MCF 10A (cell line): Measurements from ENCODE around the gene XBP1. TPM values are rescaled to one million over a fixed set of nuclear protein-coding genes. Genes with fewer than 3 reads are reported as not detected.
"Not testable (repeated sequence)": the region's sequence is repeated elsewhere in the genome, so short reads cannot be mapped to it uniquely, and the experiment has no call there.

Experiments used
- BruUV-seq: library from RNA; stranded (reverse); fragments of 400-500 nt; replicated peaks from 2 replicates; lab custom pipeline; 2021; lab: Mats Ljungman, UMichigan
- CTCF ChIA-PET: fragments of 300-600 bp; sonication (Branson Sonifier 250); formaldehyde crosslinking; extraction: SDS; loops from one replicate; lab custom pipeline; 2021; ENCODE audit warnings: antibody characterized with exemption, inconsistent platforms; lab: Yijun Ruan, JAX
- POLR2A ChIA-PET: fragments of 300-600, 350-650 bp; sonication (Branson Sonifier 250); formaldehyde crosslinking; extraction: SDS; loops from one replicate; lab custom pipeline; 2020; ENCODE audit warnings: antibody characterized with exemption, inconsistent platforms; lab: Yijun Ruan, JAX
- DNase-seq: peaks from one replicate; pipeline ENCODE4 v3.0.0-alpha.2; 2018; ENCODE audit not compliant: unreplicated experiment
- H3K27ac Mint-ChIP-seq: one replicate; pipeline ENCODE4 v1.8.0; 2022; ENCODE audit warnings: mild to moderate bottlenecking, low read depth, mixed read lengths; ENCODE audit not compliant: unreplicated experiment
- H3K27me3 Mint-ChIP-seq: one replicate; pipeline ENCODE4 v1.8.0; 2022; ENCODE audit warnings: mixed read lengths; ENCODE audit not compliant: insufficient read depth, unreplicated experiment
- H3K36me3 Mint-ChIP-seq: one replicate; pipeline ENCODE4 v1.8.0; 2022; ENCODE audit warnings: mild to moderate bottlenecking, moderate library complexity, mixed read lengths; ENCODE audit not compliant: insufficient read depth, unreplicated experiment
- H3K4me1 Mint-ChIP-seq: one replicate; pipeline ENCODE4 v1.8.0; 2022; ENCODE audit warnings: mixed read lengths; ENCODE audit not compliant: insufficient read depth, unreplicated experiment
- H3K4me3 Mint-ChIP-seq: one replicate; pipeline ENCODE4 v1.8.0; 2022; ENCODE audit warnings: mild to moderate bottlenecking, moderate library complexity, mixed read lengths; ENCODE audit not compliant: unreplicated experiment
- H3K9me3 Mint-ChIP-seq: one replicate; pipeline ENCODE4 v1.8.0; 2022; ENCODE audit warnings: mixed read lengths; ENCODE audit not compliant: unreplicated experiment
- CTCF ChIP-seq: fragments of 200-600 bp; IDR thresholded peaks from one replicate; pipeline ENCODE4 v1.8.0; 2022; ENCODE audit warnings: antibody characterized with exemption, mild to moderate bottlenecking; ENCODE audit not compliant: unreplicated experiment
- intact Hi-C: fragments of 100-400 bp; cut with micrococcal nuclease; formaldehyde crosslinking; loops from 2 replicates; pipeline ENCODE4 v1.14.1; 2022
- total RNA-seq: library from RNA; stranded (reverse); gene quantifications from 2 replicates; pipeline ENCODE4 v1.2.3, GENCODE V29; 2022

The XBP1 gene
- total RNA-seq, 1 experiment from 2014 or later, result 429 TPM

- TF ChIP-seq CTCF, result no peak
- DNase-seq, result no peak
- Mint-ChIP-seq H3K9me3 (no peaks in the 10 kb centered on the region), H3K27me3 (no peaks in the 10 kb centered on the region), H3K36me3 (no peaks in the 10 kb centered on the region), H3K4me1 (no peaks in the 10 kb centered on the region), H3K27ac (no peak overlapping the region), H3K4me3 (no peak overlapping the region)
- POLR2A ChIA-PET, result interaction anchor here (0.7 to 1.5 kb wide), 4 partner anchors 31 to 337 kb away, joined by 3 to 4 read pairs (median 4); no protein-coding TSS in a partner anchor
- CTCF ChIA-PET, result interaction anchor here (0.6 to 6.7 kb wide), 24 partner anchors 11 to 1681 kb away, joined by 3 to 131 read pairs (median 5); partner anchors contain the start of gene XBP1
- no TSS peak for BruUV-seq
- intact Hi-C loops, result no loop called here
These were observed 30.1 kb upstream of the XBP1 start for GRCh38 chr22:28830441-28830840.

GRCh38 chr22:28829358-28830181 is 29.2 kb upstream of the XBP1 start:
- peak; percentile 94 for TF ChIP-seq CTCF
- no peaks in the 10 kb centered on the region for H3K36me3 Mint-ChIP-seq
- ChIA-PET POLR2A (interaction anchor here (0.7 to 1.5 kb wide), 5 partner anchors 13 to 230 kb away, joined by 3 to 7 read pairs (median 3); no protein-coding TSS in a partner anchor), CTCF (interaction anchor here (0.6 to 6.7 kb wide), 62 partner anchors 8 to 941 kb away, joined by 3 to 131 read pairs (median 4); partner anchors contain the start of gene XBP1)
- H3K9me3 Mint-ChIP-seq, result no peaks in the 10 kb centered on the region
- no peaks in the 10 kb centered on the region for H3K4me1 Mint-ChIP-seq
- DNase-seq, result peak; percentile 69
- no peaks in the 10 kb centered on the region for H3K27me3 Mint-ChIP-seq
- H3K4me3 Mint-ChIP-seq, result no peak overlapping the region
- no peak overlapping the region for H3K27ac Mint-ChIP-seq
- no TSS peak for BruUV-seq
- intact Hi-C loops, result loop anchor here (1.0 to 5.0 kb wide), 3 partner anchors 229 to 777 kb away; no protein-coding TSS in a partner anchor

GRCh38 chr22:28826921-28827320 is 26.6 kb upstream of the XBP1 start:
- no peak for TF ChIP-seq CTCF
- POLR2A ChIA-PET, result interaction anchor here (0.7 kb wide), 1 partner anchor 27 kb away, joined by 3 read pairs; the partner anchor contains the start of gene XBP1
- no TSS peak for BruUV-seq
- Mint-ChIP-seq H3K4me3 (no peak overlapping the region), H3K4me1 (no peaks in the 10 kb centered on the region), H3K27ac (no peak overlapping the region), H3K27me3 (no peaks in the 10 kb centered on the region), H3K9me3 (no peaks in the 10 kb centered on the region), H3K36me3 (peaks cover 3% of the 10 kb centered on the region)
- CTCF ChIA-PET, result interaction anchor here (0.7 to 6.7 kb wide), 2 partner anchors 18 to 225 kb away, joined by 5 to 131 read pairs; no protein-coding TSS in a partner anchor
- intact Hi-C loops, result loop anchor here (5.0 kb wide), 1 partner anchor 775 kb away; no protein-coding TSS in a partner anchor
- DNase-seq, result no peak

- intact Hi-C loops, result loop anchor here (5.0 kb wide), 1 partner anchor 774 kb away; no protein-coding TSS in a partner anchor
These were observed 26.1 kb upstream of the XBP1 start for GRCh38 chr22:28826430-28826829.

GRCh38 chr22:28824455-28824854 is 24.1 kb upstream of the XBP1 start:
- CTCF ChIA-PET, result interaction anchor here (0.6 kb wide), 1 partner anchor 38 kb away, joined by 4 read pairs; no protein-coding TSS in a partner anchor
- not testable (repeated sequence) for H3K27me3 Mint-ChIP-seq
- POLR2A ChIA-PET, result interaction anchor here (0.7 to 1.1 kb wide), 2 partner anchors 10 to 360 kb away, joined by 3 read pairs; no protein-coding TSS in a partner anchor

More at GRCh38 chr22:28826430-28826829, 26.1 kb upstream of the XBP1 start:
- BruUV-seq, H3K36me3 Mint-ChIP-seq, H3K27me3 Mint-ChIP-seq, POLR2A ChIA-PET, H3K9me3 Mint-ChIP-seq, H3K4me3 Mint-ChIP-seq, DNase-seq, H3K4me1 Mint-ChIP-seq, H3K27ac Mint-ChIP-seq: not testable (repeated sequence)
- CTCF ChIA-PET, result interaction anchor here (6.7 kb wide), 1 partner anchor 224 kb away, joined by 131 read pairs; no protein-coding TSS in a partner anchor

More at GRCh38 chr22:28824455-28824854, 24.1 kb upstream of the XBP1 start:
- H3K4me3 Mint-ChIP-seq, H3K9me3 Mint-ChIP-seq, DNase-seq, BruUV-seq, H3K4me1 Mint-ChIP-seq, H3K36me3 Mint-ChIP-seq, intact Hi-C loops, H3K27ac Mint-ChIP-seq: not testable (repeated sequence)
